IMR-90 (cell line): ENCODE measurements around the gene LOC101059915.
"Not testable (repeated sequence)": the region's sequence is repeated elsewhere in the genome, so short reads cannot be mapped to it uniquely, and the experiment has no call there.

Experiments used
- ATAC-seq: fragments of 200-7000 bp; cut with Tn5 transposase; 2 replicates; pipeline ENCODE4 v1.9.1; 2020; ENCODE audit warnings: low read depth, mild to moderate bottlenecking, moderate library complexity
- BruUV-seq: library from RNA; stranded (reverse); fragments of 400-500 nt; replicated peaks from 2 replicates; lab custom pipeline; 2021; lab: Mats Ljungman, UMichigan
- CTCF ChIA-PET: fragments of 300-600 bp; formaldehyde crosslinking; extraction: SDS; loops from one replicate; lab custom pipeline; 2021; ENCODE audit warnings: antibody characterized with exemption; lab: Yijun Ruan, JAX
- POLR2A ChIA-PET: fragments of 300-600 bp; sonication (Branson Sonifier 250); formaldehyde crosslinking; loops from one replicate; lab custom pipeline; 2022; ENCODE audit warnings: antibody characterized with exemption; ENCODE audit not compliant: unreplicated experiment; lab: Charles Lee
- DNase-seq: peaks from one replicate; pipeline ENCODE4 v3.0.0; 2013
- H2AFZ ChIP-seq: replicated peaks from 2 replicates; pipeline ENCODE3; 2013; ENCODE audit warnings: low read length, mild to moderate bottlenecking; ENCODE audit not compliant: poor library complexity
- H2AK5ac ChIP-seq: 2 replicates; pipeline ENCODE4 v1.6.1; 2013; ENCODE audit warnings: low read depth, low read length, inconsistent platforms
- H2AK9ac ChIP-seq: replicated peaks from 2 replicates; pipeline ENCODE3; 2013; ENCODE audit warnings: mild to moderate bottlenecking, low read depth, low read length, moderate library complexity; ENCODE audit not compliant: poor library complexity
- H2BK120ac ChIP-seq: 2 replicates; pipeline ENCODE4 v1.6.1; 2013; ENCODE audit warnings: low read depth, low read length, inconsistent platforms
- H2BK15ac ChIP-seq: 3 replicates; pipeline ENCODE4 v1.6.1; 2013; ENCODE audit warnings: low read depth, low read length, inconsistent platforms
- H2BK20ac ChIP-seq: 2 replicates; pipeline ENCODE4 v1.6.1; 2013; ENCODE audit warnings: low read depth, mild to moderate bottlenecking, inconsistent platforms, low read length, moderate library complexity
- H2BK5ac ChIP-seq: 2 replicates; pipeline ENCODE4 v1.6.1; 2013; ENCODE audit warnings: mild to moderate bottlenecking, low read depth, low read length, inconsistent platforms; ENCODE audit not compliant: poor library complexity, severe bottlenecking
- H3K14ac ChIP-seq: replicated peaks from 2 replicates; pipeline ENCODE4 v1.6.1; 2013; ENCODE audit warnings: low read depth, low read length, inconsistent platforms
- H3K18ac ChIP-seq: 2 replicates; pipeline ENCODE4 v1.6.1; 2013; ENCODE audit warnings: low read depth, low read length, control low read depth
- H3K23ac ChIP-seq: 2 replicates; pipeline ENCODE4 v1.6.1; 2013; ENCODE audit warnings: low read depth, low read length, inconsistent platforms
- H3K27ac ChIP-seq: 2 replicates; pipeline ENCODE4 v1.5.1; 2013; ENCODE audit warnings: mild to moderate bottlenecking, control low read depth, low read length; ENCODE audit not compliant: insufficient read depth
- H3K27me3 ChIP-seq: 2 replicates; pipeline ENCODE4 v1.6.1; 2013; ENCODE audit warnings: low read length; ENCODE audit not compliant: control insufficient read depth, insufficient read depth
- H3K36me3 ChIP-seq: 2 replicates; pipeline ENCODE4 v1.6.1; 2013; ENCODE audit warnings: low read length, mixed read lengths; ENCODE audit not compliant: control insufficient read depth, insufficient read depth
- H3K4ac ChIP-seq: 2 replicates; pipeline ENCODE4 v1.6.1; 2013; ENCODE audit warnings: low read depth, low read length, inconsistent platforms
- H3K4me1 ChIP-seq: 2 replicates; pipeline ENCODE4 v1.6.1; 2013; ENCODE audit warnings: low read length, mixed read lengths; ENCODE audit not compliant: control insufficient read depth, insufficient read depth
- H3K4me2 ChIP-seq: 2 replicates; pipeline ENCODE4 v1.6.1; 2013; ENCODE audit warnings: low read depth, mild to moderate bottlenecking, control low read depth, low read length, moderate library complexity
- H3K4me3 ChIP-seq: 2 replicates; pipeline ENCODE4 v1.5.1; 2013; ENCODE audit warnings: low read depth, mild to moderate bottlenecking, control low read depth, low read length, moderate library complexity; ENCODE audit not compliant: insufficient read depth
- H3K56ac ChIP-seq: 2 replicates; pipeline ENCODE4 v1.6.1; 2013; ENCODE audit warnings: low read length, inconsistent platforms; ENCODE audit not compliant: insufficient read depth; ENCODE audit errors: extremely low read depth
- H3K79me1 ChIP-seq, 2 experiments: 2 replicates each; pipeline ENCODE4 v1.6.1; 2013; ENCODE audit warnings: low read length in 2 of 2, inconsistent platforms in 1 of 2, low read depth in 1 of 2
- H3K9ac ChIP-seq: 2 replicates; pipeline ENCODE4 v1.6.1; 2013; ENCODE audit warnings: low read depth, low read length, control low read depth
- H3K9me1 ChIP-seq: 2 replicates; pipeline ENCODE4 v1.6.1; 2013; ENCODE audit warnings: low read length, inconsistent platforms; ENCODE audit not compliant: insufficient read depth
- H3K9me3 ChIP-seq: 2 replicates; pipeline ENCODE4 v1.6.1; 2013; ENCODE audit warnings: low read length; ENCODE audit not compliant: control insufficient read depth, insufficient read depth
- H4K20me1 ChIP-seq: 2 replicates; pipeline ENCODE4 v1.6.1; 2013; ENCODE audit warnings: low read length, inconsistent platforms; ENCODE audit not compliant: insufficient read depth
- H4K5ac ChIP-seq: 2 replicates; pipeline ENCODE4 v1.6.1; 2013; ENCODE audit warnings: mild to moderate bottlenecking, low read depth, low read length, control low read depth
- H4K8ac ChIP-seq, 2 experiments: 2 replicates each; pipeline ENCODE4 v1.6.1; 2013; ENCODE audit warnings: low read depth in 2 of 2, low read length in 2 of 2, control low read depth in 1 of 2, inconsistent platforms in 1 of 2
- H4K91ac ChIP-seq: 2 replicates; pipeline ENCODE4 v1.6.1; 2013; ENCODE audit warnings: low read depth, low read length, inconsistent platforms; ENCODE audit not compliant: insufficient read depth
- WGBS, 2 experiments: methylation state at CpG; one replicate each; pipeline versions ENCODE4 v1.1.5 to v1.1.7; 2013; ENCODE audit warnings: missing lambda C conversion rate in 2 of 2; ENCODE audit not compliant: insufficient read length in 1 of 2; ENCODE audit errors: extremely low coverage in 2 of 2; 5-methylcytosine and 5-hydroxymethylcytosine counted together
- dilution Hi-C: fragments of 300-500 bp; cut with HindIII; formaldehyde crosslinking; loops from one replicate; pipeline ENCODE4 v1.14.3; 2018; ENCODE audit warnings: low sequenced_read_pairs; ENCODE audit not compliant: unreplicated experiment
- in situ Hi-C: fragments of 300-500 bp; cut with MboI; formaldehyde crosslinking; loops from 3 replicates; pipeline ENCODE4 v1.14.3; 2019; ENCODE audit warnings: low sequenced_read_pairs, inconsistent platforms, mixed read lengths
- intact Hi-C: fragments of 100-400 bp; cut with micrococcal nuclease; formaldehyde crosslinking; loops from 2 replicates; pipeline ENCODE4 v1.10.0; 2022

LOC101059915 gene

DNA sequence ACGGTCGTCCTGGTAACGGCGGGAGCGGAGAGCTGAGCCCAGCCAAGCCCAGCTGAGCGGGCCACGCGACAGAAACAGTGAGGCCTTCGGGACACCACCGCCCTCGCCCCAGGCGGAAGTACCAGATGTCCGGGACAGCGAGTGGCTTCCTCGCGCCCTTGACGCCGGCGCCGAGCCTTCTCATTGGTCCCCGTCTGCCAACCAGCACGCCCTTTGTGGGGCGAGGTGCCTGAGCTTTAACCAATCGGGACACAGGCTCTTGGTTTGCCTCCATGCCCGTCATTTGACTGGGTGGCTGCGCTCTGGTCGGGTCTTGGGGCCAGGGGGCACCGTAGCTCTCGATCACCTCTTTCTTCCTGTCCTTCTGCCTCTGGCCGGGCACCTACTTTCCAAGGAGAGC, 50.8 kb downstream of the LOC101059915 start, which contains the start of gene CXorf49:
CXorf49 (minus strand) TSS at position 101 of the 400 bp plus-strand sequence. CDS start 134 bp downstream, outside the sequence.
- POLR2A ChIA-PET, H2BK20ac ChIP-seq, H2BK5ac ChIP-seq, H4K20me1 ChIP-seq, H4K5ac ChIP-seq, H2AFZ ChIP-seq, H3K9ac ChIP-seq, H3K56ac ChIP-seq, H3K18ac ChIP-seq, H3K4me3 ChIP-seq, H3K27ac ChIP-seq, H3K4ac ChIP-seq, BruUV-seq, H4K91ac ChIP-seq, H3K36me3 ChIP-seq, DNase-seq, H4K8ac ChIP-seq, H2AK5ac ChIP-seq, H3K79me1 ChIP-seq, H2BK15ac ChIP-seq, H3K23ac ChIP-seq, H3K4me1 ChIP-seq, ATAC-seq, CTCF ChIA-PET, H2BK120ac ChIP-seq, H3K14ac ChIP-seq, H3K4me2 ChIP-seq, intact Hi-C loops, H3K9me1 ChIP-seq, in situ Hi-C loops, H3K27me3 ChIP-seq, H2AK9ac ChIP-seq, dilution Hi-C loops, H3K9me3 ChIP-seq: not testable (repeated sequence)
- WGBS, 2 experiments: no CpG with 5 or more reads among the region's 30 CpGs

DNA sequence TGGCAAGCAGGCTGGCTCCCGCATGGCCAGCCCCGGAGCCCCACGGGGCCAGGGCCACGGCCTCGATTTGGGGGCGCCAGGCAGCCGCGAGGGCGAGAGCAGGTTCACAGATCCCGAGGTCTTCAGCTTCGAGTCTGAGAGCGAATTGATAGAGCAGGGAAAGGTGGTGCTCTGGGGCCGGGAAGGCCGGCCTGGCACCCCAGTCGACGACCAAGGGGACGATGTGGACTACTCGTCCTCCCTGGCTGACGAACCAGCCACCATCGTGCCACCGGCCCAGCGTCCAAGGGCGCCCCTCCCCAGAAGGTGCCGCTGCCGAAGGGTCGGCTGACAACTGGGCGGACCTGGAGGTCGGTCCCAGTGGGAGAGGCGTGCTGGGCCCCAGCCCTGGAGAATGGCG, 51.8 kb downstream of the LOC101059915 start:
- dilution Hi-C loops, ATAC-seq, CTCF ChIA-PET: not testable (repeated sequence)

More for the DNA sequence above, 51.8 kb downstream of the LOC101059915 start:
- POLR2A ChIA-PET, H2AFZ ChIP-seq, H3K9me3 ChIP-seq, H4K5ac ChIP-seq, H4K20me1 ChIP-seq, H3K14ac ChIP-seq, H3K9ac ChIP-seq, H3K4me1 ChIP-seq, H3K27me3 ChIP-seq, DNase-seq, H2BK20ac ChIP-seq, H3K4ac ChIP-seq, H3K79me1 ChIP-seq, H2AK5ac ChIP-seq, H3K56ac ChIP-seq, H2BK120ac ChIP-seq, H3K18ac ChIP-seq, H3K23ac ChIP-seq, intact Hi-C loops, H4K91ac ChIP-seq, H2BK15ac ChIP-seq, BruUV-seq, H3K36me3 ChIP-seq, H3K4me2 ChIP-seq, H3K9me1 ChIP-seq, H3K27ac ChIP-seq, H2BK5ac ChIP-seq, H4K8ac ChIP-seq, H3K4me3 ChIP-seq, in situ Hi-C loops, H2AK9ac ChIP-seq: not testable (repeated sequence)
- no CpG with 5 or more reads among the region's 30 CpGs for WGBS, 2 experiments
